ENCODE measurements around the gene TNFAIP8L2.
"Not testable (repeated sequence)": the region's sequence is repeated elsewhere in the genome, so short reads cannot be mapped to it uniquely, and the experiment has no call there.

The TNFAIP8L2 gene

DNA sequence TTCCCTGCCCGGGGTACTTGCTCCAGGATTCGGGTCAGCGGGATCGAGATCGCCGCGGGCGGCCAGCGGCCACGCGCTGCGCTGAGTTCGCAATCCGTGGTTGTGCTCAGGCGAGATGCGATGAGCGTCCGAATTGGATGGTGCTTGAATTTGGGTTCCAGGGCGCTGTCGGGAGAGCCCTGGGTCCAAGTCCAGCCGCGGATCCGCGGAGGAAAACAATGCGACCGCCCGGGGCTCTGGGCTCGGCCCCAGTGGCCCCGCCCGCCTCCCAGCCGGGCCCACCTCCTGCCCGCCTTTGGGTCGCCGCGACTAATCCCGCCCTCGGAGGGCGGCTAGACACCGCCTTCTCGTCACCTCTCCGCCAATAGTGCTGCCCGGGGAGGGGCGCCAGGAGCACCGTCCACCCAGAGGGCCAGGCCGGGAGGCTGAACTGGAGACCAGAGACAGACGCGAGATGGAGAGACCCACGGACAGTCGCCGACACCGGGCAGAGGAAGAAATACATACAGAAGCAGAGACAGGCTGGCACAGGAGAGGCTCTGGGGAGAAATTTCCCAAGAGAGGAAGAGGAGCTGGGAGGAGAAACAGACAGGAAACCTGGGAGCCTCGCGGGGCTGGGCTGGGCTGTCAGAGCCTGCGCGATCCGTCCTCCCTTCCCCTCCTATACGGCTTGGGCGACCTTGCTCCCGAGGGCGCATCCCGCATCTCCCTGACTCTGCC is 9.9 kb upstream of the TNFAIP8L2 start, which contains the start of gene SEMA6C:
Gene SEMA6C, minus strand, starts transcription at position 220 of the 720 bp plus-strand sequence. CDS start 4,010 bp downstream, outside the sequence.
- DNase-seq = peak; percentile 93

DNA sequence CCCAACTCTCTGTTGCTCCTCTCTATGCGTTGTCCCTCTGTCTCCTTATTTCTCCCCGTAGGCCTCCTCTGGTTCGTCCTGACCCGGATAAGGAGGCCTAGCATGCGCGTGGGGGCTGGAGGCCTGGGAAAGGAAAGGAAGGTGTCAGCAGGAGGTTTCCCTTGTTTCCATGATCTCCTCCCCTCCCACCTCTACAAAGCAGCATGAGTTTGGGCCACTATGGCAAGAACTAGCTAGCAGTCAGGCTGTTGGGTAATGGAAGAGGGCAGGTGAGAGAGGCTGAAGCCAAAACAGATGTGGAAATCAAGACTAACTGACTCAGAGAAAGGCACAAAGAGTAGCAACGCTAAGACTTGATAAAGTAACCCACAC is 9.3 kb upstream of the TNFAIP8L2 start:
- DNase-seq = no peak

DNA sequence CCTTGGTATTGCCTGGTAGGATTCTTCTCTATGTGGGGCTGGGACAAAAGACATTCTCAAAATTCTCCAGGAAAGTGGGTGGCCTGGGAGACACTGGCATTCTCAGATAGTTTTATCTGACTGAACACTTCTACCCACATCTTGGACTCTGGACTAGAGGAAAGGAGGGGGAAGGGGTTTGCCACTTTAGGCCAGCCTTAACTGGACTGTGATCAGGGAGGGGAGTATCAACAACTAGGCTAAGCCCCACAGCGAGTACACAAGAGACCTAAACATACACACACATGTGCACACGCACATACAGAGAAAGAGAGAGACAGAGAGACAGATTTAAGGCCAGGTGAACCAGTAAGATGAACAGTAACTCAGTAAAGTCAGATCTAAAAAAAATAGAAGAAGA is 8.8 kb upstream of the TNFAIP8L2 start:
- no peak for DNase-seq

DNA sequence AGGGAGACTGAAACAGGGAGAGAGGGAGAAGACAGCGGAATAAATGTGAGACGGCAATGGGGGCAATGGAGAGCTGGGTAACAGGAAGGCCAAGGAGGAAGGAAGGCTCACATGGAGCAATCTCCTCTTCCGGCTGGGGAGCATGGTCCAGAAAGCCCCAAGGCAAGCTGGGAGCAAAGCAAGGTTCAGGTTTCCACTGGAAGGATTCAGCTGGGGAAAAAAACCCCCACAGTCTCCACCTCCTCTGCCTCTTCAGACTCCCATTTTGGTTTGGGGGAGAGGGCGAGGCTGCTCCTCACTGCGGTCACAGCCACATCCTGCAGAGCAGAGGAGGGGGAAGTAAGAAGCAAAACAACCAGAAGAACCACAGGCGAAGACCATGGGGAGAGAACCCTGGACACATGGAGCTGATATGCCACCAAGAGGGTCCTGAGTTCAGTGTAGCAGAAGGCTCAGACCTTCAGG is 650 bp downstream of the TNFAIP8L2 start:
- no peak for DNase-seq

DNA sequence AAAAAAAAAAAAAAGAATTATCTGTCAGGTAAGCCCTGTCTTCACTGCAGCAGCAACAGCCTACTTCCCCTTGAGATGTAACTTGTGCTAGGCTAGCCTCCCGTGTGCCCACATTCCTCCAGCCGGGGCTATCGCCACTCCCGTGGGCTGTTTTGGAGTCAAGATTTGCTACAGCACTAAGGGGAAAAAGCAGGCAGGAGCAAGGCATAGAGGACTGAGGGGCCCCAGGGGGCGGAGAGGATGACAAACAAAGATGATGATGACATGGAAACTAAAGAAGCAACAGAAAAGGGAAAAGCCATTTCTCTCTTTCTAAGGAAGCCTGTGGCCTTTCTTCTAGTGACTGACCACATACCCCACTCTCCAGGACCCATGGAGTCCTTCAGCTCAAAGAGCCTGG is 1.9 kb downstream of the TNFAIP8L2 start:
- DNase-seq = no peak

DNA sequence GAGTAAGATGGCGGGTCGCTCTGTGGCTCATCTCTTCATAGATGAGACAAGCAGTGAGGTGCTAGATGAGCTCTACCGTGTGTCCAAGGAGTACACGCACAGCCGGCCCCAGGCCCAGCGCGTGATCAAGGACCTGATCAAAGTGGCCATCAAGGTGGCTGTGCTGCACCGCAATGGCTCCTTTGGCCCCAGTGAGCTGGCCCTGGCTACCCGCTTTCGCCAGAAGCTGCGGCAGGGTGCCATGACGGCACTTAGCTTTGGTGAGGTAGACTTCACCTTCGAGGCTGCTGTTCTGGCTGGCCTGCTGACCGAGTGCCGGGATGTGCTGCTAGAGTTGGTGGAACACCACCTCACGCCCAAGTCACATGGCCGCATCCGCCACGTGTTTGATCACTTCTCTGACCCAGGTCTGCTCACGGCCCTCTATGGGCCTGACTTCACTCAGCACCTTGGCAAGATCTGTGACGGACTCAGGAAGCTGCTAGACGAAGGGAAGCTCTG is 2.4 kb downstream of the TNFAIP8L2 start:
- no peak for DNase-seq

DNA sequence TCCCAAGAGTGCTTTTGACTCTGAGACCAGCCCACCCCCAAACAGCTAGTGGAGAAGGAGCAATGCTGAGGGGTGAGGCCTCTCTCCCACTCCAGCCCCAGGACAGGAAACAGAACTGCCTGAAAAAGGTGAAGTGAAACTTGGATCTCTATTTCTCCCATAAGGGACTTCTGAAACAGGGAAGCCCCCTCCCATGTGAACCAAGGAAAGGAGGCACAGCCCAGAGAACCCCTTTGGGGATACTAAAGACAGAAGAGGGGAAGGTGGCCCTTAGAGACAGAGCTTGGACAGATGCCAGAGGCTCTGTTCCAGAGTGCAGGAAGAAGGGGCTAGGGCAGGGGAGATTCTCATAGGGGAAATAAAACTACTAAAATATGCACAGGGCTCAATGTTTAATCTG is 2.9 kb downstream of the TNFAIP8L2 start:
- no peak for DNase-seq

DNA sequence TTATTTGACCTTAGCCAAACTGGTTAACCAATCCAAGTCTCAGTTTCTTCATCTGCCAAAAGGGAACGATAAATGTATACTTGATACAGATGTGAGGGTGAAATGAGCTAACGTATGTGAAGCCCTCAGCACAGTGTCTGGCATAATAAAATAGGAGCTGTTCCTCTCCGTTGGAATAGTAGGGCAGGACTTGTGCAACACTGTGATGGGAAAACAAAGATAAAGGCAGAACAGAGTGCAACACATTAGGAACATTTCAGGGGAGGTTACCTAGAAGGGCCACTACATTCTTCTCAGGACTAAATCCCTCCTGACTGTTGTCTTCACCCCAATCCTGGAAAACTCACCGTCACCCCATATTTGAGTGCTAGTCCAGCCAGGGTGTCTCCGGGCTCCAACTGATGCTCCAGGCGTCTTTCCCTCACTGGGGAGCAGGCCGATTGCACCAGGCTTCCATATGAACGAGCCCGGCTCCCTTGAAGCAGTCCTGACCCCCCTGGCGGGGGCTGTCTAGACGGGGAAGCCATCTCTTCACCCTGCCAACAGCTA is 8.4 kb downstream of the TNFAIP8L2 start:
- DNase-seq = no peak

DNA sequence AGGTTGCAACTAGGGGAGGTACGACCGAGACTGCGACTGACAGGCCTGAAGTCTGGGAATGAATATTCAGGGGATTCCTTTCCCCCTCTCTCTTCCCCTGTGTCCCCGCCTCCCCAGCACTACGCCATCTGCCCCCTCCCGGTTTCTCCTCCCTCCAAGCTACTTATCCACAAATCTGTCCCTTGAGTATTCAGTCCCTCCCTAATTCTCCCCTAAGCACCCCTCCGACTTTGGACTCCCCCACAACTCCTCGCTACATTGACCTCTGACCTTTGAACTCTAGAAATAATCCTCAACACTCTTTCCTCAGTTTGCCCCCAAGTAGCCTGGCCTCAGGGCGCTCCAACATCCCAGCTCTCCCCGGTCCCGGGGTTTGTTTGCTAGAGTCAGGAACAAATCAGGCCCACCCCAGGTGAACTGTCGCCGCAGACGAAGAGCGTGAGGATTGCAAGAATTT is 8.9 kb downstream of the TNFAIP8L2 start:
- no peak for DNase-seq

DNA sequence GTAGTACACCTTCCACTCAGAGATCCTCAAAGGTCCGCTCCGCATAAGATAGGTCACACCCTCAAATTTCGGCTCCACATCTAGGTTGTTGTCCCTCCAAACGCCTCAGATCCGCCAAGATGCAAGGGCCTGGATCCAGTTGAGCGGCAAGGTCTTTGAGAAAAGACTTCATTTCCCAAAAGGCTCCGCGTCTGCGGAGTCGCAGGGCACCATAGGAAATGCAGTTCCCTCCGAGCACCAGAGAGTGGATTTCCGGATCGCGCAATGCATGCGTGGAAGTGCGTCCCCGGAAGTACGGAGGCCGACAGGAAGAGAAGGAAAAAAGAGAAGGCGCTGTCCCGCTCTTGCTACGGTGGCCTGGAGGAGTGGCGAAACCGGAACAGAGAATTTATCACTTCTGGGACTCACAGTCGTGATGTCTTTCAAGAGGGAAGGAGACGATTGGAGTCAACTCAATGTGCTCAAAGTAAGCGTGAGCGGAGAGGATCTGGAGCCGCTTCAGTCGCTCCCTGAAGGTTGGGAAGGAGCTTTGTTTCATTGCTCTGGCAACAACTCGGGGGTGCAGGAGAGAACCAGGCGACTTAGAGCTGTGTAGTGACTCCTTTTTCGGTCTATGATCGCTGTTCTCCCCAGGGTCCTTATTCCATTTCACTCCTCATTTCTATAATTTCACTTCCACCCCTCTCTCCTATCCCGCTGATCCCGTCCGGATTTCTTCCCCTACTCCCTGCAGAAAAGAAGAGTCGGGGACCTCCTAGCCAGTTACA is 9.5 kb downstream of the TNFAIP8L2 start, which contains the start of the genes LYSMD1 and SCNM1:
Gene LYSMD1, minus strand, starts transcription at position 165 of the 767 bp plus-strand sequence. CDS start 644 bp downstream, outside the sequence.
Gene SCNM1, plus strand, starts transcription at position 407 of the 767 bp plus-strand sequence. Its CDS starts 9 bp downstream, at position 416.
- peak; percentile 98 for DNase-seq

DNA sequence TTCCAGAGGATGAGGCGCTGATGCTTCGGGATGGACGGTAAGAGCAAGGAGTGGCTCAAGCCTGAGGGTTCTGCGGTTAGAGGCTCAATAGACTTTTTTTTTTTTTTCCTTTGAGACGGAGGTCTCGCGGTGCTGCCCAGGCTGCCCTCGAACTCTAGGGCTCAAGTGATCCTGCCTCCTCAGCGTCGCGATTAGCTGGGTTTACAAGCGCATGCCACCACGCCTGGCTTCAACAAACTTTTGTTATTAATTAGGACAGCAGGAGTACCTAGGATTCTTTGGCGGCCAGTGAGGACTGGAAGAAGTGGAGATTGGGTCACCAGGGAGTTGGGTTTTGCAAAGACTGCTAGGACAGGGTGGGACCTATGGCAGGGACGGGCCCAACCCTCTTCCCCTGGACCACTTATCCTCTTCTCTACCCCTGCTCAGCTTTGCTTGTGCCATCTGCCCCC is 10.1 kb downstream of the TNFAIP8L2 start:
- DNase-seq = no peak

DNA sequence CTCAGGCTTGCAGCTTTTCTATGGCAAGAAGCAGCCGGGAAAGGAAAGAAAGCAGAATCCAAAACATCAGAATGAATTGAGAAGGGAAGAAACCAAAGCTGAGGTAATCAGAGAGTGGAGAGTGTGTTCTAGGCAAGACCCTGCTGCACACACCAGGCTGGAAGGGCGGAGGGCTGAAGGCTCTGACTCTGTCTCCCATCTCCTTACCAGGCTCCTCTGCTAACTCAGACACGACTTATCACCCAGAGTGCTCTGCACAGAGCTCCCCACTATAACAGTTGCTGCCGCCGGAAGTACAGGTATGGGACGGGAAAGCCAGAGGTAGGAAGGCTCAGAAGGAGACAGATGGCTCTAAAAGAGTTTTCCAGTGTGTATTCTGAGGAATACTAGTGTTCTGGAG is 10.7 kb downstream of the TNFAIP8L2 start:
- DNase-seq = no peak

DNA sequence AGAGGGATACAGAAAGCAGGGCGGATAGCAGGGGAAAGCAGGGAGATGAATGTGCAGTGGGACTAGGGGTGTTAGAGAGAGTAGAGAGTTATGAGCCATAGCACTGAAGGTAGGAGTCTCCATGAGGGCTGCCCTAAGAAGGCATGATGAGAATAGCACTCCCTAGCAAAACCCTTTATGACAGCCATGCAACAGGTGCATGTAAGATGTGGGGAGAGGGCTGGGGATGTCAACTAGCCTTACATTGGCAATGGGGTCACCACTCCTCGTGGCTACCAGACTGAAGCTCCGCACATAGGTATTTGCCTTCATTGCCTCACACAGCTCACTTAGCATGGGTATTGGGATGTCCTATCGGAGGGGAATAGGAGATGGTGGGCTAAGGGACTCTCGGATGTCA is 14.7 kb downstream of the TNFAIP8L2 start:
- no peak for DNase-seq

DNA sequence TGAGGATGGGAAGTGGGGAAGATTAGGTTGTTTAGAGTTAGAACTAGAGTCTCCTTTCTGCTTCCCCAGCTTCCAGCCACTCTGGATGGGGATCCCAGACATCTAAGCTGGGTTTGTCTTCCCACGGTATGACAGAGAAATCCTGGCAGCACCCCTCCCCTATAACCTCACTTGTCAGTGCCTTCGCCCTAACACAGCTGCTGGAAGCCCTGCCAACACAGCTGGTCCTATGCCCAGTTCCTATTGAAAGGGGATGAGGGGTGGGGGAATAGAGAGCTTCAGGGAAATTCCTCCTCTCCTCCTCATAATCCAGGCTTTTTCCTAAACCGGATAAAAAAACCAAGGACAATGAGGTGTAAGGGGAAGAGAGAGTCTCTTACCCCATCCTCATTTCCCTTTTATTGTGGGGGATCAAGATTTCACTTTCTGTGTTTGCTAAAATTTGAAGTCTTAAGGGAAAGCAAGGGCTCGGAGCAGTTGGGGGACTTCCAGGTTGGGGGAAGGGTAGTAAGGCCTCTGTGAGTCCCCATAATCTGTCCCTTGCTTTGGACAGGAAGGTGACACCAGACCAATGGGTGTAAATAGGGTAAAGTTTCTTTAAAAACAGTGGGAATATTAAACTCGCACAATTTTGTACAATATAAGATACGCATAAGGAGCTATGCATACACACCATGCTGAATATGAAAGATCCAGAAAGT is 18.7 kb downstream of the TNFAIP8L2 start:
- DNase-seq = no peak

DNA sequence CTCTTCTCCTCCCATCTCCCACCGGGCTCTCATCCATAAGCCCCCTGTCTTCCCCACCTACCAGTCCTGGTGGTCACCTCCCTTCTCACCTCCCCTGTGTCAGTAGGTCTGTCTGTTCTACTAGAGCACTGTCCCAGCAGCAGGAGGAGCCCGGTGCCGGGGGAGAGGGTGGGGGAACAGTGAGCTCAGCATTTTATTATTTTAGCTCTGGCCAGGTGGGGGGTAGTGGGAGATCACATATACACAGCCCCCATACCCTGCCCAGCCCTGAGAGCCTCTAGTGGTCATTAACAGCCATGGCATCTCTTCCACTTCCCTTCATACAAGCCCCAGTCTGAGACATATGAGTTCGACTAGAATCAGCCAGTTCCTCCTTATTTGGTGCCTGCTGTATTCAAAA is 19.4 kb downstream of the TNFAIP8L2 start, which contains the start of gene TMOD4:
Gene TMOD4, minus strand, starts transcription at position 119 of the 400 bp plus-strand sequence. CDS start 1,106 bp downstream, outside the sequence.
- DNase-seq = no peak

DNA sequence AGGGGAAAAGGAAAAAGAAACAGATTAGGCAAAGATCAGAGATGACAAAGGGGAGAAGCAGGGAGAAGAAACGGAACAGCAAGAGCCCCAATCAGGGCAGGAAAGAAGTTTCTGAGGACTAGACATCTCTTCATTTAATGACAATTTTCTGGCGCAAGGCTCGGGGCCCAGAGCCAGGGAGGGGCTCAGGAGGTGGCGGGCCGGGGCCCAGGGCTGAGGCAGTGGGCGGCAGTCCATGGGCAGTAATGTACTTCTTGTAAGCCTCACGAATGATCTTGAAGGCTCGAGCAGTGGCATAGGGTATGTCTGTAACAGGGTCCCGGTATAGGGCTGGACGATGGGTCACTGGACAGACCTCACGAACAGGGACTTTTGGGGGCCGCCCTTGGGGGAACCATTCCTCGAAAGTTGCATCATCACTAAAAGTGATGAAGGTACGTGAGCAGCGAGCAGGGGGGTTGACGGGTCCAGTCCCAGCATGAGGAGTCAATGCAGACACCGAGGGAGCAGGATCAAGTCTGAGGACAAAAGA is 20.1 kb downstream of the TNFAIP8L2 start:
- DNase-seq = no peak

DNA sequence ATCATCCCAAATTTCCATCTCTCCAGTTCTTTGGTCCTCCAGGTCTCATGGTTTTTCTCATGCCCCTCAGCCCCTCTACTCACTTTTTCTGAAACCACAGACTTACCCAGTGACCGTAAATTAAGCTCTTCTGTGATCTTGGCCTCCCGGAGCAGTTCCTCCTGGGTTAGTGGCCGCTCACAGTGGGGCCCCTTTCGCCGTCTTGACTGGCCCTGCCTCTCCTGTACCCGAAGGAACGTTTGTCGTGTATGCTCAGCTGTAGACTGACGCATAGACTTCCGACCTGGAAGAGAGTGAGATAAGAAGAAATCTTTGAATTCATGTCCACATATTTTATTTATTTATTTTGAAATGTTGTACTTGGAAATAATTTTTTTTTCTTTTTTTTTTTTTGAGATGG is 27.8 kb downstream of the TNFAIP8L2 start:
- no peak for DNase-seq

DNA sequence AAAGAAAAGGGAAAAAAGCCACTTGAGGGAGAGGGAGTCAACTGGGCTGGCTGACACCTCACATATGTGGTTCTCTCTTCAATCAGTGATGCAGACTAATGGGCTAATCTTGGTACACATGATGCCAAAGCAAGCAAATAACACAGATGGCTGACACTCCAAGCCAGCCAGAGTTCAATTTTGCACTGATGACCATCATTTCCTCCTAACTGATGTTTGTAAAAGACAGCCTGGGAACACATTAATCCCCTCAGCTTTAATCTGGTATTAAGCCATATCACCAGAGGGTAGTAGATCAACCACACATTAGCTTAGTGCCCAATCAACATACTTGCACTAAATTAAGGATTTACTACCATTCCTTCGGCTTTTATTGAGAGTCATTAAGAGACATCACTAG is 30.8 kb downstream of the TNFAIP8L2 start:
- no peak for DNase-seq

DNA sequence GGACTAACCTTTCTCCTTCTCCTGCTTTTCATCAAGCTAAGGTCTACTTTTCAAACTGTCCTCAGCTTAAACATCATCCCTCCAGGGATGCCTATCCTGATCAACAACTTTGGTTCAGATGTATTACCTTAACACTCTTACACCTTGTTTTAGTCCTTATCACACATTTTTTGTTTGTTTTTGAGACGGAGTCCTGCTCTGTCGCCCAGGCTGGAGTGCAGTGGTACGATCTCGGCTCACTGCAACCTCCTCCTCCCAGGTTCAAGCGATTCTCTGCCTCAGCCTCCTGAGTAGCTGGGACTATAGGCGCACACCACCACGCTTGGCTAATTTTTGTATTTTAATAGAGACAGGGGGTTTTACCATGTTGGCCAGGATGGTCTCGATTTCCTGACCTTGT is 32.2 kb downstream of the TNFAIP8L2 start:
- not testable (repeated sequence) for DNase-seq

DNA sequence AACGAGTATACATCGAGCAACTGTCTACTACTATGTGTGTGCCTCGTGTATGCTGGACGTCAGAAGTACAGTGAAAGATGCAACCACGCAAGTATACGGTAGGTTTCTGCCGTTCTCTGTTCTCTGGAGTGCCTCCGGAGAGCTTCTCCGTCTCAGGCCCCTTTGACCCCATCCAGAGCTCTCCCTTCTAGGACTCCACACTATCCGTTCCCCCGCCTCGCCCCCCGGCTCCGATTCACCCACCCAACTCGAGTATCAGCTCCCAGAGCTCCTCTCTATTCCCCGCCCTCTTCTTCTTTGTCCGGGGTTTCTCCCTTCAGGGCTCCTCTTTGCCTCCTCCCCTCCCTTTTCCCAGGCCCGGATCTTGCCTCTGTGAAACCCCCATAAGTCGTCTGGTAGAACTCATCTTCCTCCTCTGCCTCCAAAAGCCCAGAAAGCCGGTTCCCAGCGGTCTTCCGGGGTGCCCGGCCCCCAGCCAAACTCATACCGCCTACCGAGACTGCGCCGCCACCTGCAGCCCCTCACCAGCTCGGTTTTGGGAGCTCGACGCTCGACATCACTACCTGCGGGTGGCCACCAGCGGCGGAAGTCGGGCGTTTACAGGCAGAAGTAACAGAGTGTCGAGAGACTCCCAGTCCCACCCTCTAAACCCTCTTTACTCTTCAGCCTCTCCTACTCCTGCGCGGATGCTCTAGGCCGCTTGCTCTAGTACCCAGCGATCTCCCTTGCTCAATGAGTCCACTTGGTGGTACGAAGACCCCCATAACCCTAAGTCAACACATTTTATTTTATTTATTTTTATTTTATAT is 33.4 kb downstream of the TNFAIP8L2 start, which contains the start of gene VPS72:
Gene VPS72, minus strand, starts transcription at position 561 of the 809 bp plus-strand sequence. Its CDS starts 76 bp downstream, at position 485.
- peak; percentile 94 for DNase-seq

DNA sequence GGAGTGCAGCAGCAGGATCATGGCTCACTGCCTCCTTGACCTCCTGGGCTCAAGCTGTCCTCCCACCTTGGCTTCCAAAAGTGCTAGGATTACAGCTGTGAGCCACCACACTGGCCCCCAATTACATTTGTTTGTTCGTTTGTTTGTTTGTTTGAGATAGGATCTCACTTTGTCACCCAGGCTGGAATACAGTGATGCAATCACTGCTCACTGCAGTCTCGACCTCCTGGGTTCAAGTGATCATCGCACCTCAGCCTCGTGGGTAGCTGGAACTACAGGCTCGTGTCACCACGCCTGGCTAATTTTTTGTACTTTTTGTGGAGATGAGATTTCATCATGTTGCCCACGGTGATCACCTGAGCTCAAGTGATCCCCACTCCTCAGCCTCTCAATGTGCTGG is 35.6 kb downstream of the TNFAIP8L2 start:
- DNase-seq = no peak
